Spleen (tissue), 7 donors: ENCODE results near the gene USP36.

ENCODE experiments used
- POLR2A ChIP-seq, 3 donors: fragments of 450-650 bp; IDR thresholded peaks; one replicate each; pipeline ENCODE4 v1.5.1; 2017; ENCODE audit warnings: antibody characterized with exemption in 3 of 3, mild to moderate bottlenecking in 1 of 3
- POLR2AphosphoS5 ChIP-seq, 3 donors: sonication (generic); formaldehyde crosslinking; IDR thresholded peaks; one replicate each; pipeline ENCODE4 v1.5.1; 2017; ENCODE audit warnings: antibody characterized with exemption in 3 of 3
- TF ChIP-seq, protein P1 (sequence below), 11 experiments: fragments of 200-600 bp in 7 of 11; fragments of 450-650 bp in 4 of 11; sonication (generic) in 4 of 11; IDR thresholded peaks in 8 of 11; conservative IDR thresholded peaks in 3 of 11; 1 replicate in 7 of 11; 2 replicates in 4 of 11; pipeline versions ENCODE4 v1.4.0 to v1.8.0; 2016 to 2021; ENCODE audit warnings: antibody characterized with exemption in 11 of 11, inconsistent platforms in 4 of 11, mild to moderate bottlenecking in 1 of 11
- donor health status: DM: no; HTN: no; CAD: no; lungs with moderate emphysema.
- donor health status: DM: no; HTN: no; CAD: no.
- donor health status: DM: no; HTN: no; CAD: no.

DNA sequence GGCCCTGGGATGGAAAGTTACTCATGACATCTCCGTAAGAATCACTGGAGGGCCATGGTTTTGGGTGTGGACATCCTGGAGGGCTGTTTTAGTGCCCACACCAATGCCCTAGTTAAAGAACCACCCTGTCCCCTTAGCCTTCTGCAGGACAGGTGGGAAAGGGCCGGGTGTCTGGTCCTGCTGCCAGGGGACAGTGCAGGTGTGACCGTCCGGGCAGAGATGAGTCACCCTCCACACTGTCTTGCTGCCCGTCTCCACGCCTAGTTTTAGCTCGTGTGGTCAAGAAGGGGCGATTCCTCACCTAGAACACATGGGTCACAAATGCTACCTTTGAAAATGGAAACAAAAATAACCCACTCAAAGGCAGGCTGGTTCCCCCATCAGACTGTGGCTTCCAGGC is 45.3 kb upstream of the USP36 start:
- TF ChIP-seq POLR2A (IDR thresholded peaks at IDR 0.05): no peak
- TF ChIP-seq, protein P1, sequence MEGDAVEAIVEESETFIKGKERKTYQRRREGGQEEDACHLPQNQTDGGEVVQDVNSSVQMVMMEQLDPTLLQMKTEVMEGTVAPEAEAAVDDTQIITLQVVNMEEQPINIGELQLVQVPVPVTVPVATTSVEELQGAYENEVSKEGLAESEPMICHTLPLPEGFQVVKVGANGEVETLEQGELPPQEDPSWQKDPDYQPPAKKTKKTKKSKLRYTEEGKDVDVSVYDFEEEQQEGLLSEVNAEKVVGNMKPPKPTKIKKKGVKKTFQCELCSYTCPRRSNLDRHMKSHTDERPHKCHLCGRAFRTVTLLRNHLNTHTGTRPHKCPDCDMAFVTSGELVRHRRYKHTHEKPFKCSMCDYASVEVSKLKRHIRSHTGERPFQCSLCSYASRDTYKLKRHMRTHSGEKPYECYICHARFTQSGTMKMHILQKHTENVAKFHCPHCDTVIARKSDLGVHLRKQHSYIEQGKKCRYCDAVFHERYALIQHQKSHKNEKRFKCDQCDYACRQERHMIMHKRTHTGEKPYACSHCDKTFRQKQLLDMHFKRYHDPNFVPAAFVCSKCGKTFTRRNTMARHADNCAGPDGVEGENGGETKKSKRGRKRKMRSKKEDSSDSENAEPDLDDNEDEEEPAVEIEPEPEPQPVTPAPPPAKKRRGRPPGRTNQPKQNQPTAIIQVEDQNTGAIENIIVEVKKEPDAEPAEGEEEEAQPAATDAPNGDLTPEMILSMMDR (IDR thresholded peaks at IDR 0.05 in 8 of 11, conservative IDR thresholded peaks at IDR 0.05 in 3 of 11): no peak
- TF ChIP-seq POLR2AphosphoS5 (IDR thresholded peaks at IDR 0.05): no peak
